CD14-positive monocyte (primary cell): ENCODE data around the gene RNF220. TPM values are rescaled to one million over a fixed set of nuclear protein-coding genes. Genes with fewer than 3 reads are reported as not detected.

Experiments
- DNase-seq, 3 donors: peaks; one replicate each; pipeline ENCODE4 v3.0.0-alpha.2; 2011 to 2022
- H2AFZ ChIP-seq: 2 replicates; pipeline ENCODE4 v1.6.0; 2012; ENCODE audit warnings: mild to moderate bottlenecking, low read depth, low read length, inconsistent platforms; ENCODE audit not compliant: insufficient read depth, poor library complexity, severe bottlenecking
- H3K27ac ChIP-seq, 2 donors: 1 replicate in 1 of 2; 2 replicates in 1 of 2; pipeline ENCODE4 v1.5.1; 2012 to 2013; ENCODE audit warnings: low read length in 2 of 2, control low read depth in 1 of 2, inconsistent platforms in 1 of 2, low read depth in 1 of 2, mild to moderate bottlenecking in 1 of 2
- H3K27me3 ChIP-seq, 2 donors: one replicate each; pipeline versions ENCODE4 v1.6.0 to v1.6.1; 2011 to 2013; ENCODE audit warnings: low read length in 2 of 2; ENCODE audit not compliant: control insufficient read depth in 2 of 2, insufficient read depth in 2 of 2
- H3K36me3 ChIP-seq, 2 donors: replicated peaks in 1 of 2; 1 replicate in 1 of 2; 2 replicates in 1 of 2; pipeline versions ENCODE4 v1.5.1 to v1.6.1; 2012 to 2013; ENCODE audit warnings: low read length in 2 of 2, control low read depth in 1 of 2, inconsistent platforms in 1 of 2, mild to moderate bottlenecking in 1 of 2; ENCODE audit not compliant: insufficient read depth in 2 of 2, control insufficient read depth in 1 of 2
- H3K4me1 ChIP-seq, 2 donors: 1 replicate in 1 of 2; 2 replicates in 1 of 2; pipeline versions ENCODE4 v1.5.1 to v1.6.1; 2012 to 2013; ENCODE audit warnings: low read length in 2 of 2, control low read depth in 1 of 2, inconsistent platforms in 1 of 2, mild to moderate bottlenecking in 1 of 2, moderate library complexity in 1 of 2; ENCODE audit not compliant: insufficient read depth in 2 of 2, control insufficient read depth in 1 of 2
- H3K4me2 ChIP-seq: replicated peaks from 2 replicates; pipeline ENCODE3; 2012; ENCODE audit warnings: low read length, moderate library complexity, mild to moderate bottlenecking; ENCODE audit not compliant: poor library complexity, severe bottlenecking; ENCODE audit errors: extremely low read depth
- H3K4me3 ChIP-seq, 3 experiments: fragments of 200-600 bp in 1 of 3; sonication (generic) in 1 of 3; replicated peaks in 1 of 3; 1 replicate in 2 of 3; 2 replicates in 1 of 3; pipeline ENCODE4 v1.5.1; 2011 to 2013; ENCODE audit warnings: low read length in 3 of 3, mild to moderate bottlenecking in 3 of 3, control low read depth in 2 of 3, low read depth in 2 of 3, inconsistent platforms in 1 of 3, moderate library complexity in 1 of 3
- H3K79me2 ChIP-seq: 2 replicates; pipeline ENCODE4 v1.6.0; 2012; ENCODE audit warnings: mild to moderate bottlenecking, control low read depth, inconsistent platforms, low read length, moderate library complexity; ENCODE audit not compliant: insufficient read depth
- H3K9ac ChIP-seq: 2 replicates; pipeline ENCODE4 v1.6.0; 2017; ENCODE audit warnings: low read length, mild to moderate bottlenecking; ENCODE audit not compliant: insufficient read depth, poor library complexity, severe bottlenecking
- H3K9me3 ChIP-seq, 2 donors: replicated peaks in 1 of 2; 1 replicate in 1 of 2; 2 replicates in 1 of 2; pipeline versions ENCODE4 v1.5.1 to v1.6.1; 2012 to 2013; ENCODE audit warnings: low read length in 2 of 2, control low read depth in 1 of 2; ENCODE audit not compliant: control insufficient read depth in 1 of 2, insufficient read depth in 1 of 2
- H4K20me1 ChIP-seq: 2 replicates; pipeline ENCODE4 v1.6.0; 2012; ENCODE audit warnings: mild to moderate bottlenecking, low read length, control low read depth, moderate library complexity; ENCODE audit not compliant: insufficient read depth
- H3K27ac Mint-ChIP-seq, 7 donors: one replicate each; pipeline ENCODE4 v1.8.0; 2020; ENCODE audit warnings: mild to moderate bottlenecking in 7 of 7, mixed read lengths in 7 of 7, moderate library complexity in 6 of 7, inconsistent platforms in 2 of 7
- H3K27me3 Mint-ChIP-seq, 3 donors: one replicate each; pipeline ENCODE4 v1.8.0; 2021 to 2022; ENCODE audit warnings: low read depth in 3 of 3, mild to moderate bottlenecking in 3 of 3, mixed read lengths in 3 of 3, moderate library complexity in 3 of 3, inconsistent platforms in 1 of 3
- H3K36me3 Mint-ChIP-seq, 2 donors: one replicate each; pipeline ENCODE4 v1.8.0; 2020; ENCODE audit warnings: mixed read lengths in 2 of 2, inconsistent platforms in 1 of 2, mild to moderate bottlenecking in 1 of 2
- H3K4me1 Mint-ChIP-seq: one replicate; pipeline ENCODE4 v1.8.0; 2020; ENCODE audit warnings: mild to moderate bottlenecking, mixed read lengths
- H3K4me3 Mint-ChIP-seq, 2 donors: one replicate each; pipeline ENCODE4 v1.8.0; 2020; ENCODE audit warnings: mild to moderate bottlenecking in 2 of 2, mixed read lengths in 2 of 2, moderate library complexity in 1 of 2
- H3K9me3 Mint-ChIP-seq, 7 donors: one replicate each; pipeline ENCODE4 v1.8.0; 2020 to 2022; ENCODE audit warnings: mixed read lengths in 7 of 7, mild to moderate bottlenecking in 6 of 7, moderate library complexity in 6 of 7, inconsistent platforms in 2 of 7
- WGBS: methylation state at CpG from one replicate; pipeline ENCODE4 v1.1.5; 2013; ENCODE audit warnings: missing lambda C conversion rate; ENCODE audit not compliant: insufficient coverage; 5-methylcytosine and 5-hydroxymethylcytosine counted together
- intact Hi-C, 2 donors: fragments of 100-400 bp; cut with micrococcal nuclease; formaldehyde crosslinking; loops; one replicate each; pipeline versions ENCODE4 v1.15.0 to v1.15.1; 2023
- polyA plus RNA-seq, 3 donors: library from polyadenylated mRNA; depleted of rRNA in 1 of 3; unstranded in 2 of 3; stranded (reverse) in 1 of 3; fragments of 300-500 nt in 2 of 3; fragments of >200 nt in 1 of 3; fragmentation: Illumina TruSeq in 2 of 3; gene quantifications; 1 replicate in 2 of 3; 2 replicates in 1 of 3; pipeline ENCODE4 v1.2.3, GENCODE V29; 2012 to 2021
- TF ChIP-seq, protein P1 (sequence below): fragments of 200-600 bp; IDR thresholded peaks from one replicate; pipeline ENCODE4 v1.8.0; 2022; ENCODE audit warnings: antibody characterized with exemption, mild to moderate bottlenecking

RNF220 gene
- polyA plus RNA-seq, 3 donors, result 39.4 to 133 (median 49.4) TPM

DNA sequence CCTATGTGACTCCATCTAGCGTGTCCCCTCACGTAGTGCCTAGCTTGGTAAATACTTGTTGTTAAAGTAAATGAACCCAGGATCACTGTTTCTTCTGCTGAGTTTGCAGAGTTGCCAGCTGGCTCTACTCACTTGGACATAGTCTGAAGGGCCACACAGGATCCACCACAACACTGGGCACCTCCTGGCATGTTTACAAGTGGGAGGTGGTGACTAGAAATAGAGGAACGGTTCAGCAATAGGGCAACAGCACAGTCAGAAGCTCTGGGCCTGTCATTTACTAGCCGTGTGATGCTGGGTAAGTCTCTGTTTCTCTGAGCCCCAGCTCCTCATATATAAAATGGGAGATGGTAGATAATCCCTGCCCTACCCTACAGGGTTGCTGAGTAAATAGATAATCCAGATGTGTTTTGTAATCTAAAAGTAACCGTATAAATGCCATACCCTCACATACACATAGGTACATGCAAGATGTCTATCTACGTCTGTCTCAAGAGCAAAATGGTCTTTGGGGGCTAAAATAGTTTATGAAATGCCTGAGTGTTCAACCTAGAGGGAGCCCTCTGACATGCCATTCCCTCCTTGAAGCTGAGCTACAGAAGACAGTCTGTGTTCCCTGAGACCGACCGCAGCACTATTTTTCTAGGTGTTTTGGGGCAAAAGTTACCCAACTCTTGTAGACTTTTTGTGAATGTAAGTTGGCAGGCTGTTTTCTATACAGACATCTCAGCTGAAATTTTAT lies 20.5 kb downstream of the RNF220 start:
- Mint-ChIP-seq H3K9me3 (no peaks in the 10 kb centered on the region), H3K4me1 (peaks cover 42% of the 10 kb centered on the region), H3K27ac (no peak overlapping the region), H3K36me3 (peaks cover 0 to 1% of the 10 kb centered on the region in 2 donors), H3K27me3 (peaks cover 4 to 10% (median 8%) of the 10 kb centered on the region in 3 donors), H3K4me3 (no peak overlapping the region)
- Histone ChIP-seq H3K9ac (no peak overlapping the region), H3K9me3 (no peaks in the 10 kb centered on the region), H3K36me3 (no peaks in the 10 kb centered on the region), H3K4me2 (no peak overlapping the region), H3K4me3 (no peak overlapping the region), H3K4me1 (peaks cover 33 to 36% of the 10 kb centered on the region in 2 donors), H2AFZ (no peak overlapping the region), H3K27me3 (no peaks in the 10 kb centered on the region), H4K20me1 (no peaks in the 10 kb centered on the region), H3K79me2 (no peaks in the 10 kb centered on the region), H3K27ac (no peak overlapping the region)
- WGBS, result 92% methylated on average over 2 of the region's 8 CpGs
- no peak for DNase-seq
- TF ChIP-seq, protein P1, sequence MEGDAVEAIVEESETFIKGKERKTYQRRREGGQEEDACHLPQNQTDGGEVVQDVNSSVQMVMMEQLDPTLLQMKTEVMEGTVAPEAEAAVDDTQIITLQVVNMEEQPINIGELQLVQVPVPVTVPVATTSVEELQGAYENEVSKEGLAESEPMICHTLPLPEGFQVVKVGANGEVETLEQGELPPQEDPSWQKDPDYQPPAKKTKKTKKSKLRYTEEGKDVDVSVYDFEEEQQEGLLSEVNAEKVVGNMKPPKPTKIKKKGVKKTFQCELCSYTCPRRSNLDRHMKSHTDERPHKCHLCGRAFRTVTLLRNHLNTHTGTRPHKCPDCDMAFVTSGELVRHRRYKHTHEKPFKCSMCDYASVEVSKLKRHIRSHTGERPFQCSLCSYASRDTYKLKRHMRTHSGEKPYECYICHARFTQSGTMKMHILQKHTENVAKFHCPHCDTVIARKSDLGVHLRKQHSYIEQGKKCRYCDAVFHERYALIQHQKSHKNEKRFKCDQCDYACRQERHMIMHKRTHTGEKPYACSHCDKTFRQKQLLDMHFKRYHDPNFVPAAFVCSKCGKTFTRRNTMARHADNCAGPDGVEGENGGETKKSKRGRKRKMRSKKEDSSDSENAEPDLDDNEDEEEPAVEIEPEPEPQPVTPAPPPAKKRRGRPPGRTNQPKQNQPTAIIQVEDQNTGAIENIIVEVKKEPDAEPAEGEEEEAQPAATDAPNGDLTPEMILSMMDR, result no peak
- intact Hi-C loops, result no loop called here

DNA sequence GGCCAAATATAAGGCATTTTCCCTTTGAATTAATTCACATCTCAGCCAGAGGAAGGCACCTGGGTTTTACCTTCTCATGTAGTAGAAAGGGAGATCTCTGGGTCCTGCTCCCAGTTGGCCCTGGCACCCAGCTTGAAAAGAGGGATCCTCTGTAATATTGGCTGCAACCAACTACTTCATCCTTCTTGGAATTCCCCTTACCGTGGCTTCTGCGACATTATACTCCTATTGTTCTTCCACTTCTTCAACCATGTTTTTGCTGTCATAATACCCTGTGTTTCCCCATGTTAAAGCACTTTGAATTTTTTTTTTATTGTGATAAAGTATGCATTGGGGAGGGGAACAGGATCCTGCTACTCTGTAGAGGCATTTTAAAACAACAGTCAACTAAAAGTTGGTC lies 26.8 kb downstream of the RNF220 start:
- intact Hi-C loops, result no loop called here

More for the DNA sequence above, 26.8 kb downstream of the RNF220 start:
- no peak overlapping the region for H3K27ac ChIP-seq
- no peak overlapping the region for H3K9ac ChIP-seq
- Mint-ChIP-seq H3K27ac (peak overlapping the region in 3 of 7 donors; percentile 20 to 64 (median 53)), H3K36me3 (peaks cover 0 to 1% of the 10 kb centered on the region in 2 donors), H3K9me3 (no peaks in the 10 kb centered on the region), H3K4me1 (peaks cover 48% of the 10 kb centered on the region), H3K27me3 (peaks cover 1 to 2% (median 1%) of the 10 kb centered on the region in 3 donors), H3K4me3 (no peak overlapping the region)
- DNase-seq, result peak in 1 of 3 donors; percentile 31
- no peak overlapping the region for H3K4me3 ChIP-seq
- H2AFZ ChIP-seq, result no peak overlapping the region
- H3K36me3 ChIP-seq, result no peaks in the 10 kb centered on the region
- H3K27me3 ChIP-seq, result no peaks in the 10 kb centered on the region
- WGBS, result no CpG with 5 or more reads among the region's 2 CpGs
- TF ChIP-seq, protein P1, result no peak
- H3K4me1 ChIP-seq, result peaks cover 48% of the 10 kb centered on the region in 2 donors
- no peaks in the 10 kb centered on the region for H4K20me1 ChIP-seq
- no peak overlapping the region for H3K4me2 ChIP-seq
- H3K79me2 ChIP-seq, result peaks cover 3% of the 10 kb centered on the region
- no peaks in the 10 kb centered on the region for H3K9me3 ChIP-seq
